K562 (cell line): ENCODE data around the gene PDZRN3. TPM values are rescaled to one million over a fixed set of nuclear protein-coding genes. Genes with fewer than 3 reads are reported as not detected.

Experiments used
- CREBBP ChIP-seq: IDR thresholded peaks from one replicate; pipeline ENCODE4 v1.6.1; 2012; ENCODE audit warnings: low read depth, mild to moderate bottlenecking, control low read depth, inconsistent platforms, low read length
- KDM4B ChIP-seq, 2 experiments: fragments of 450-650 bp in 1 of 2; sonication (generic) in 1 of 2; IDR thresholded peaks; 2 replicates each; pipeline ENCODE4 v1.6.1; 2016 to 2017; ENCODE audit warnings: borderline replicate concordance in 2 of 2, antibody characterized with exemption in 1 of 2, low read depth in 1 of 2, mild to moderate bottlenecking in 1 of 2
- NFE2 ChIP-seq: IDR thresholded peaks from 2 replicates; pipeline ENCODE4 v1.6.1; 2014; ENCODE audit warnings: antibody characterized with exemption, low read depth
- PHF20 ChIP-seq: fragments of 450-650 bp; IDR thresholded peaks from 2 replicates; pipeline ENCODE4 v1.6.1; 2018; ENCODE audit not compliant: partially characterized antibody
- SAP30 ChIP-seq: fragments of 200-600 bp; sonication (generic); IDR thresholded peaks from 2 replicates; pipeline ENCODE4 v1.6.1; 2012; ENCODE audit warnings: borderline replicate concordance, low read depth, mild to moderate bottlenecking, moderate library complexity, low read length, control low read depth, inconsistent platforms; ENCODE audit not compliant: insufficient read depth, poor library complexity, severe bottlenecking
- YY1 ChIP-seq, 3 experiments: IDR thresholded peaks; 2 replicates each; pipeline ENCODE4 v1.6.1; 2011; ENCODE audit warnings: low read length in 2 of 3, mild to moderate bottlenecking in 2 of 3, moderate library complexity in 2 of 3, borderline replicate concordance in 1 of 3, control low read depth in 1 of 3, low read depth in 1 of 3; ENCODE audit not compliant: insufficient read depth in 3 of 3, insufficient replicate concordance in 2 of 3, control insufficient read depth in 1 of 3, insufficient read length in 1 of 3; ENCODE audit errors: extremely low read depth in 1 of 3
- polyA plus RNA-seq, 8 experiments: library from polyadenylated mRNA; depleted of rRNA in 4 of 8; stranded (reverse) in 5 of 8; unstranded in 3 of 8; fragments of >200 nt; fragmentation: Nextera tagmentation in 2 of 8; fragmentation: Illumina TruSeq in 1 of 8; extraction: Ambion mirVana in 2 of 8; extraction: Trizol in 1 of 8; gene quantifications; 2 replicates each; pipeline versions ENCODE4 v1.2.1 to v1.2.3, GENCODE V29; 2011 to 2014; ENCODE audit warnings: inconsistent platforms in 1 of 8, missing spikeins in 1 of 8
- total RNA-seq, 7 experiments: library from RNA; depleted of rRNA in 6 of 7; stranded (reverse); fragments of >200 nt in 6 of 7; fragmentation: Illumina TruSeq in 2 of 7; extraction: Trizol in 2 of 7; gene quantifications; 2 replicates each; pipeline versions ENCODE4 v1.2.1 to v1.2.3, GENCODE V29; 2011 to 2021; ENCODE audit warnings: low replicate concordance in 1 of 7
- TF ChIP-seq, protein P1 (sequence below): fragments of 200-600 bp; sonication (generic); IDR thresholded peaks from one replicate; pipeline ENCODE4 v1.6.1; 2012; ENCODE audit warnings: mild to moderate bottlenecking, low read depth, low read length, inconsistent platforms
- TF ChIP-seq, protein P2 (sequence below), 2 experiments: fragments of 250-450 bp in 1 of 2; fragments of 450-650 bp in 1 of 2; sonication (Bioruptor Pico) in 1 of 2; IDR thresholded peaks; 2 replicates each; pipeline versions ENCODE4 v1.6.1 to v1.8.0; 2016 to 2021; ENCODE audit warnings: mild to moderate bottlenecking in 2 of 2, moderate library complexity in 2 of 2, missing compliant biosample characterization in 1 of 2, missing genetic modification characterization in 1 of 2
- TF ChIP-seq, protein P3 (sequence below): fragments of 250-450 bp; sonication (Bioruptor Pico); IDR thresholded peaks from 2 replicates; pipeline ENCODE4 v1.4.0; 2020; ENCODE audit warnings: mild to moderate bottlenecking
- TF ChIP-seq, protein P4 (sequence below): fragments of 450-650 bp; formaldehyde crosslinking; IDR thresholded peaks from 2 replicates; pipeline ENCODE4 v1.4.0; 2020; ENCODE audit warnings: mild to moderate bottlenecking, moderate library complexity

The PDZRN3 gene
- total and polyA plus RNA-seq, 9 of the 15 experiments (the other 6 are each of a cell fraction or from before 2014, with no cell fraction given): 0.16 TPM; not detected in 8

DNA sequence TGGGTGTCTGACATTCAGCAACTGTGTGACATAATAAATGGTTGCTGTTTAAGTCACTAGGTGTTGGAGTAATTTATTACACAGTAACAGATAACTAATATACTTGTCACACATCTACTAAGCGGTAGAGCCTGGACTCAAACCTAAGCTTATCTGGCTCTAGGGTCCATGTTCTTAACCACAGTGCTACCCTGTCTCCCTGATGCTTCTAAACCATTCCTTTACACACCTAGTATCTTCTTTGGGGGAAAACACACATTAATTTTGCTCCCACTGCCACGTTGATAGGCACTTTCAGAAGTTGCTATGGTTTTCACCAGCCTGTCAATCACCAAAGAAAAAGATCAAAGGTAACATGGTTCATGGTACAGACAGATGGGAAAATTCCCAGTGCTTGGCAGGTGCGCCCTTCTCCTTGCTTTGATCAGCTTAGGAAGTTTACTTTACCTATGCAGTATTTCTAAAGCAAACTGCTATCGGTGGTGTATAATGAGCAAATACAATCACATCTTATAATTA lies 150.8 kb downstream of the PDZRN3 start (continued):
- TF ChIP-seq, protein P1, sequence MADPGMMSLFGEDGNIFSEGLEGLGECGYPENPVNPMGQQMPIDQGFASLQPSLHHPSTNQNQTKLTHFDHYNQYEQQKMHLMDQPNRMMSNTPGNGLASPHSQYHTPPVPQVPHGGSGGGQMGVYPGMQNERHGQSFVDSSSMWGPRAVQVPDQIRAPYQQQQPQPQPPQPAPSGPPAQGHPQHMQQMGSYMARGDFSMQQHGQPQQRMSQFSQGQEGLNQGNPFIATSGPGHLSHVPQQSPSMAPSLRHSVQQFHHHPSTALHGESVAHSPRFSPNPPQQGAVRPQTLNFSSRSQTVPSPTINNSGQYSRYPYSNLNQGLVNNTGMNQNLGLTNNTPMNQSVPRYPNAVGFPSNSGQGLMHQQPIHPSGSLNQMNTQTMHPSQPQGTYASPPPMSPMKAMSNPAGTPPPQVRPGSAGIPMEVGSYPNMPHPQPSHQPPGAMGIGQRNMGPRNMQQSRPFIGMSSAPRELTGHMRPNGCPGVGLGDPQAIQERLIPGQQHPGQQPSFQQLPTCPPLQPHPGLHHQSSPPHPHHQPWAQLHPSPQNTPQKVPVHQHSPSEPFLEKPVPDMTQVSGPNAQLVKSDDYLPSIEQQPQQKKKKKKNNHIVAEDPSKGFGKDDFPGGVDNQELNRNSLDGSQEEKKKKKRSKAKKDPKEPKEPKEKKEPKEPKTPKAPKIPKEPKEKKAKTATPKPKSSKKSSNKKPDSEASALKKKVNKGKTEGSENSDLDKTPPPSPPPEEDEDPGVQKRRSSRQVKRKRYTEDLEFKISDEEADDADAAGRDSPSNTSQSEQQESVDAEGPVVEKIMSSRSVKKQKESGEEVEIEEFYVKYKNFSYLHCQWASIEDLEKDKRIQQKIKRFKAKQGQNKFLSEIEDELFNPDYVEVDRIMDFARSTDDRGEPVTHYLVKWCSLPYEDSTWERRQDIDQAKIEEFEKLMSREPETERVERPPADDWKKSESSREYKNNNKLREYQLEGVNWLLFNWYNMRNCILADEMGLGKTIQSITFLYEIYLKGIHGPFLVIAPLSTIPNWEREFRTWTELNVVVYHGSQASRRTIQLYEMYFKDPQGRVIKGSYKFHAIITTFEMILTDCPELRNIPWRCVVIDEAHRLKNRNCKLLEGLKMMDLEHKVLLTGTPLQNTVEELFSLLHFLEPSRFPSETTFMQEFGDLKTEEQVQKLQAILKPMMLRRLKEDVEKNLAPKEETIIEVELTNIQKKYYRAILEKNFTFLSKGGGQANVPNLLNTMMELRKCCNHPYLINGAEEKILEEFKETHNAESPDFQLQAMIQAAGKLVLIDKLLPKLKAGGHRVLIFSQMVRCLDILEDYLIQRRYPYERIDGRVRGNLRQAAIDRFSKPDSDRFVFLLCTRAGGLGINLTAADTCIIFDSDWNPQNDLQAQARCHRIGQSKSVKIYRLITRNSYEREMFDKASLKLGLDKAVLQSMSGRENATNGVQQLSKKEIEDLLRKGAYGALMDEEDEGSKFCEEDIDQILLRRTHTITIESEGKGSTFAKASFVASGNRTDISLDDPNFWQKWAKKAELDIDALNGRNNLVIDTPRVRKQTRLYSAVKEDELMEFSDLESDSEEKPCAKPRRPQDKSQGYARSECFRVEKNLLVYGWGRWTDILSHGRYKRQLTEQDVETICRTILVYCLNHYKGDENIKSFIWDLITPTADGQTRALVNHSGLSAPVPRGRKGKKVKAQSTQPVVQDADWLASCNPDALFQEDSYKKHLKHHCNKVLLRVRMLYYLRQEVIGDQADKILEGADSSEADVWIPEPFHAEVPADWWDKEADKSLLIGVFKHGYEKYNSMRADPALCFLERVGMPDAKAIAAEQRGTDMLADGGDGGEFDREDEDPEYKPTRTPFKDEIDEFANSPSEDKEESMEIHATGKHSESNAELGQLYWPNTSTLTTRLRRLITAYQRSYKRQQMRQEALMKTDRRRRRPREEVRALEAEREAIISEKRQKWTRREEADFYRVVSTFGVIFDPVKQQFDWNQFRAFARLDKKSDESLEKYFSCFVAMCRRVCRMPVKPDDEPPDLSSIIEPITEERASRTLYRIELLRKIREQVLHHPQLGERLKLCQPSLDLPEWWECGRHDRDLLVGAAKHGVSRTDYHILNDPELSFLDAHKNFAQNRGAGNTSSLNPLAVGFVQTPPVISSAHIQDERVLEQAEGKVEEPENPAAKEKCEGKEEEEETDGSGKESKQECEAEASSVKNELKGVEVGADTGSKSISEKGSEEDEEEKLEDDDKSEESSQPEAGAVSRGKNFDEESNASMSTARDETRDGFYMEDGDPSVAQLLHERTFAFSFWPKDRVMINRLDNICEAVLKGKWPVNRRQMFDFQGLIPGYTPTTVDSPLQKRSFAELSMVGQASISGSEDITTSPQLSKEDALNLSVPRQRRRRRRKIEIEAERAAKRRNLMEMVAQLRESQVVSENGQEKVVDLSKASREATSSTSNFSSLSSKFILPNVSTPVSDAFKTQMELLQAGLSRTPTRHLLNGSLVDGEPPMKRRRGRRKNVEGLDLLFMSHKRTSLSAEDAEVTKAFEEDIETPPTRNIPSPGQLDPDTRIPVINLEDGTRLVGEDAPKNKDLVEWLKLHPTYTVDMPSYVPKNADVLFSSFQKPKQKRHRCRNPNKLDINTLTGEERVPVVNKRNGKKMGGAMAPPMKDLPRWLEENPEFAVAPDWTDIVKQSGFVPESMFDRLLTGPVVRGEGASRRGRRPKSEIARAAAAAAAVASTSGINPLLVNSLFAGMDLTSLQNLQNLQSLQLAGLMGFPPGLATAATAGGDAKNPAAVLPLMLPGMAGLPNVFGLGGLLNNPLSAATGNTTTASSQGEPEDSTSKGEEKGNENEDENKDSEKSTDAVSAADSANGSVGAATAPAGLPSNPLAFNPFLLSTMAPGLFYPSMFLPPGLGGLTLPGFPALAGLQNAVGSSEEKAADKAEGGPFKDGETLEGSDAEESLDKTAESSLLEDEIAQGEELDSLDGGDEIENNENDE: no peak
- TF ChIP-seq NFE2 (no peak), SAP30 (no peak), YY1 (IDR thresholded peaks at IDR 0.05; ENCODE audit: borderline replicate concordance in 1 of 3, control insufficient read depth in 1 of 3, extremely low read depth in 1 of 3, insufficient read depth in 3 of 3, insufficient read length in 1 of 3, insufficient replicate concordance in 2 of 3, low read depth in 1 of 3, low read length in 2 of 3) (no peak), KDM4B (IDR thresholded peaks at IDR 0.05; ENCODE audit: borderline replicate concordance in 2 of 2, low read depth in 1 of 2) (no peak), PHF20 (no peak), CREBBP (no peak)
- TF ChIP-seq, protein P2, sequence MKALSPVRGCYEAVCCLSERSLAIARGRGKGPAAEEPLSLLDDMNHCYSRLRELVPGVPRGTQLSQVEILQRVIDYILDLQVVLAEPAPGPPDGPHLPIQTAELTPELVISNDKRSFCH (CRISPR knock-in tag; IDR thresholded peaks at IDR 0.05): no peak
- TF ChIP-seq, protein P2 (tag; IDR thresholded peaks at IDR 0.05): no peak
- TF ChIP-seq, protein P3, sequence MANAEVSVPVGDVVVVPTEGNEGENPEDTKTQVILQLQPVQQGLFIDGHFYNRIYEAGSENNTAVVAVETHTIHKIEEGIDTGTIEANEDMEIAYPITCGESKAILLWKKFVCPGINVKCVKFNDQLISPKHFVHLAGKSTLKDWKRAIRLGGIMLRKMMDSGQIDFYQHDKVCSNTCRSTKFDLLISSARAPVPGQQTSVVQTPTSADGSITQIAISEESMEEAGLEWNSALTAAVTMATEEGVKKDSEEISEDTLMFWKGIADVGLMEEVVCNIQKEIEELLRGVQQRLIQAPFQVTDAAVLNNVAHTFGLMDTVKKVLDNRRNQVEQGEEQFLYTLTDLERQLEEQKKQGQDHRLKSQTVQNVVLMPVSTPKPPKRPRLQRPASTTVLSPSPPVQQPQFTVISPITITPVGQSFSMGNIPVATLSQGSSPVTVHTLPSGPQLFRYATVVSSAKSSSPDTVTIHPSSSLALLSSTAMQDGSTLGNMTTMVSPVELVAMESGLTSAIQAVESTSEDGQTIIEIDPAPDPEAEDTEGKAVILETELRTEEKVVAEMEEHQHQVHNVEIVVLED: no peak
- TF ChIP-seq, protein P4, sequence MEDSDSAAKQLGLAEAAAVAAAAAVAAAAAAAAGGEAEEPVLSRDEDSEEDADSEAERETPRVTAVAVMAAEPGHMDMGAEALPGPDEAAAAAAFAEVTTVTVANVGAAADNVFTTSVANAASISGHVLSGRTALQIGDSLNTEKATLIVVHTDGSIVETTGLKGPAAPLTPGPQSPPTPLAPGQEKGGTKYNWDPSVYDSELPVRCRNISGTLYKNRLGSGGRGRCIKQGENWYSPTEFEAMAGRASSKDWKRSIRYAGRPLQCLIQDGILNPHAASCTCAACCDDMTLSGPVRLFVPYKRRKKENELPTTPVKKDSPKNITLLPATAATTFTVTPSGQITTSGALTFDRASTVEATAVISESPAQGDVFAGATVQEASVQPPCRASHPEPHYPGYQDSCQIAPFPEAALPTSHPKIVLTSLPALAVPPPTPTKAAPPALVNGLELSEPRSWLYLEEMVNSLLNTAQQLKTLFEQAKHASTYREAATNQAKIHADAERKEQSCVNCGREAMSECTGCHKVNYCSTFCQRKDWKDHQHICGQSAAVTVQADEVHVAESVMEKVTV: no peak
